HK-2 (cell line): ENCODE measurements around the gene SPTBN1.

Experiments used
- DNase-seq: peaks from one replicate; pipeline ENCODE4 v3.0.0-alpha.2; 2018; ENCODE audit not compliant: unreplicated experiment

Gene SPTBN1

DNA sequence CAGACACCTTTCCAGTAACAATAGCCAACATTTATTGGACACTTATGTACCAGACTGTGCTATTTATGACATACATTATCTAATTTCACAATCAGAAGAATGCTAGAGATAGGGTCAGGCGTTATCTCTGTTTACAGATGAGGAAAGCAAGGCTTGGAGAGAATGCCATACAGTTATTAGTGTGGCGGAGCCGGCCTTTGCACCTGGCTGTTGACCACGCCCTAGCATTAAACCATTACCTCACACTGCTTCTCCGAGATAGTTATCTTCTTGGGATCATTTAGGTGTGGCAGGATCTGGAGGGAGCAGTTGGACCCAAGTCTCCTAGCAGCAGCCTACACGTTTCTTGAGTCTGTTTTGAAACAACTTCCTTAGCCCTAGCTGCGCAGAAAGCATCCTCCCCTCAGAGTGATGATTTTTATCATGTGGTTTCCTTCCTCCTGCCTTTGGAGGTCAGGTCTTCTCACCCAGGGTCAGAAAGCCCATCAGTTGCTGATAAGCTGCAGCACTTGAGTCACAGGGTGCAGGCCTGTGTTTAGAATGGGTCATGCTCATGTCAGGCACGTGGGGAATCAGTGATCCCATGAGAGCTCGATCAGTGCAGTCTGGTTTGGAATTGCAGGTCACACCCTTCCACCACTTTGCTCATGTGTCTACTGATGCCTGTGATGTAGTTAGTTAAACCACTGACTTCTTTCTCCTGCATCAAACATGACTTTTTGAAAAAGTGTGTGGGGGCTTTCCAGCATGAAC lies 118.2 kb downstream of the SPTBN1 start:
- DNase-seq, result no peak

DNA sequence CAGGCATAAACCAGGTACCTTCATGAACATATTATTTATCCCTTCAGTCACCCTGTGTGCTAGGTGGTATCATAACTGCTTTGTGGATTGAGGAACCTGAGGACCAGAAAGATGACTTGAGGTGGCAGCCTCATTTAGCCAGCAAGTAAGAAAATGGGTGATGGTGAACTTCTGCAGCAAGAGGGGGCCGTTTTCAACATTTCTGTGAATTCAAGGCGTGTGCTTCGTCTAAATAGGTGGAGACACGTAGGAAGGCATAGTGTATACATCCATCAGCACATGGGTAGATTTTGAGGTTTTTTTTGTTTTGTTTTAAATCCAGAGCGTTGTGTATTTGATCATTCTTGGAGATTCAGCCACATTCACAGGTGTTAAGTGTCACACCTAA lies 118.7 kb downstream of the SPTBN1 start:
- no peak for DNase-seq

DNA sequence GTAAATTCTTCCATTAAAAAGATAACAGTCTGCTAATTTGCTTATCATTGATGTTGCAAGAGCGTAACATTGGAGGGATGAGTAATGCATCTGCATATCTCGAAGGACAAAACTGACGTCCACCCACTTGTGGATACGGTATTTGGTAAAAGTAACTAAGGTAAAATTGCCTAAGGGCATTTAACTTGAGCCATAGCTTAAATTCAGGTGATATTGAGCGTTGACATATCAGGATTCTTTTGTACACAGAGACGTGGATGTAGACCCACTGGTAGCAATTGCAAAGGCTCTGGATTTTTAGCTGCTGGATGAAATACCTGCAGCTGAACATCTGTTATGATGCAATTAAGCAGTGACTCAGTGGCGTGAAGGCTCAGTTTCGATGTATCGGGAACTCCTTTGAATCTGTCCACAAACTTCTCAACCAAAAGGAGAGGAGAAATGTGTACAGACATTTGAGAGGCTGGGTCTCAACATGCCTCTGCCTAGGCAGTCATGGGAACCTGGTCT lies 119.3 kb downstream of the SPTBN1 start:
- no peak for DNase-seq

DNA sequence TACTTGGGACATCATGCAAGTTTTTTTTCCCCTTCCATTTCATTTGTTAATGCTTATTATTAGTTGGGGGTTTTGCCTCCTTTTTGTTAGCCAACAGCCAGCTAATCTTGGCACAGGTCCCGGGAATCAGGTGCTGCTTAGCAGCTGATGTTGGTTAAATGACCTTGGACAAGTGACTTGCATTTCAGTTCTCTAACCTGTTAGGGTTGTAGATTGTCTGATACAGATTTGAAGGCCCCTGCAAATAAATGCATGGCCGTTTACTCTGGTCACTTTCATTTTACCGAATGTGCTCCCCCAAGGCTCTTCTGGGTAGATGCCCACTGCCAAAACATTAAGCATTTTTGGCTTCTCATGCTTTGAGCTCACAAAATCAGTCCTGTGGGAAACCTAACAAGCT lies 120.9 kb downstream of the SPTBN1 start:
- no peak for DNase-seq

DNA sequence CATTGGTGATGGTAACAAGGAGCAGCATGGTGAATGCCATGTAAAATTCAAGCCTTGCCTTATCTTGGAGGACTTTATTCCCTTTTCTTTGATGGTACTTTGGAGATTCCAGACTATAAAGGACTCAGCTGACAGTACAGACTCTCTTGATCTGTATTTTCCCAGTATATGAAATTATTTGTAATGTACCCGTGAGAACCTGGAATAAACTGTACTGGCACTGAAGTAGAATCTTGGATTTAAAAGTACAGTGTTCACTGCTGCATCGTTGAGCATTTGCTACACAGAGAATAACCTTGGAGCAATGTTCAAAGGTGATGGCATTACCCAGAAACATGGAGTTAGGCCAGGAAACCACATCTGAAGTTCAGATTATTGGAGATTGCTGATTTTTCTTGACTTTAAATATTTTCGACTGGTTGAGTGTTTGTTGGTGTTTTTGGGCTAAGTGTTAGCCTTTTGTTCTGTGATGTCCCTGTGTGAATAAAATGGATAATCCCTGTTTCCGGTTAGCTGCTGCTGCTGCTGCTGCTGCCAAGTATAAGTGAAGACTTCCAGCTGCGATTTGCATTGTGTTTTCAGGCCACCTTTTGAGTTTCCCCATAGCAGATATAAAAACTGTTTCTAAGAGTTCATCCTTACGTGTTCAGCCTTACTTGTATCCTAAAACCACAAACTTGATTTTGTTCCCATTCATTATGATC lies 122.0 kb downstream of the SPTBN1 start:
- no peak for DNase-seq

DNA sequence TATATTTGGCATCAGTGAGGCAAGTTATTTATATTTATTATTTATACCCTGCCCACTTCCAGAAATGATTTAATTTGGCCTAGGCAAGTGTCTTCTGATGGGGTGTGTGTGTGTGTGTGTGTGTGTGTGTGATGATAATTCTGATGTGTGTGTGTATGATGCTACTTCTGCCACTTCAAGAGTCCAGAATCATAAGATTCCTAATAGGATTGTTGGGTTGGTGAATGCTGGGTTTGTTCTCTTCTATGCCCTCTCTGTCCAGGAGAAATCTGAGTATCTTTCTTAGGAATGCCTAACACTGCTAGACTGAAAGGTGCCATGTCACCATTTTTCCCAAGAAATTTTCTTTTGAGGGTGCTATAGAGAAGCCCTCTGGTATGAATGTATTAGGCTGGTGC lies 122.5 kb downstream of the SPTBN1 start:
- DNase-seq, result no peak

DNA sequence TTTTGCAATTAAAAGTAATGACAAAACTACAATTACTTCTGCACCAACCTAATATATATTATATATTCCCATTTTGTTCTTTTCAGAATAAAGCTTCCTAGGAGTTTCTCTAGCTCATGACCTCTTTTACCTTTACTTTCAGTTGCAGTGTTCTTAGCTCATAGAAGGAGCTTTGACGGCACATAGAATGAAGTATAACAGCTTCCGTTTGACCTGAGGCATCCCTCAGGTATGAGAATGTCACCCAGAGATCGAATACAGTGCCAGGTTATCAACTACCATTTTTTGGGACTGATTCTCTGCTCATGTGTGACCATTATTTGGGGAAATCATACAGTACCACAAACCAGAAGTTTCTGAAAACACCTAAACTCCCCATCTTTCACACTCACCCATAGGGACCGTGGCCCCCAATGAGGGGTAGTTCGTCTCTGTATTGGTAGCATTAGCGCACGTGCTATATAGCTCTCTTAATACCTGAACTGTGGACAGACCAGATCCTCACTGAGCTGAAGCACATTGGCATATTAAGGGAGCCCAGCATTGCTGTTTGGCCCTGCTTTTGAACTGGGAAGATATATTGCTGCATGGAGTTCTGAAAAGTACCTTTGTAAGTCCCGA lies 123.0 kb downstream of the SPTBN1 start:
- DNase-seq, result no peak

DNA sequence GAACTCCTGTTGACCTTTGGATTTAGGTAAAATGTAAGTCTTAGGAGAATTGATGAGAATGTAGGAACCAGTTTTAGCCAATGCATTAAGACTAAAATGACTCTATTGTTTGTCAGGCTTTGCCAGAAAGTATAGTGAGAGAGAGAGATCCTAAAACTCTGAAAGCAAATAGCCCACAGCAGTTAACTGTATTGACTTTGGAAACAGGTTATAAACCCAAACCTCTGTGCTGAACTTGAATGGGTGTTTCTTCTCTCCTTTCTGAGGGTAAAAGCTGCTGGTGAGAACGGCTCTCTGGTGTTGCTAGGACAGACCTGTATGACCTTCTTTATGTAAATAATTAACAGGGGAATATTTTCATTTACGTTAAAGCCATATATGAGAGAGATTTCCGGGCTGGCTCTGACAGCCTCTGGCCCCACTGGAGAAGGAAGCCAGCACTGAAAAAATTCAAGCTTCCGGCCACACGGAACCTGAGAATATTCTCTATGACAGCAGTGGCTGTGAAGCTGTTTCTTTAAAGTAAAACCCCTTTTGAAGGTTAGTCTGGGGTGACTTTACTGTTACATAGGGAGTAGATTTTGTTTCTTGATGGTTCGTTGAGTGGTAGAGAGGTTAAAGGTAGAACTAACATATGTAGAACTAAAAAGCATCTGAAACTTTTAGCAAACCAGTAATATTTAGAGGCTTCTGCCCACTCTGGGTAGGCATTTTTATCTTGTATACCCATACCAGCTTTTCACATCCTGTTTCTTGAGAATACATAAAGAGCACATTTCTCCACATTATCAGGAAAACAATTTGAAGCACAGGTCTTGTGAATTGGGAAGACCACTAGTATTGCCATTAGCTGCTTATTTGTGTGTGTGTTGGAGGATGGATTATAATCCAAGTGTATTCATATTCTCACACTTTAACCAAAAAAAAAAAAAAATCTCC lies 123.8 kb downstream of the SPTBN1 start:
- no peak for DNase-seq

DNA sequence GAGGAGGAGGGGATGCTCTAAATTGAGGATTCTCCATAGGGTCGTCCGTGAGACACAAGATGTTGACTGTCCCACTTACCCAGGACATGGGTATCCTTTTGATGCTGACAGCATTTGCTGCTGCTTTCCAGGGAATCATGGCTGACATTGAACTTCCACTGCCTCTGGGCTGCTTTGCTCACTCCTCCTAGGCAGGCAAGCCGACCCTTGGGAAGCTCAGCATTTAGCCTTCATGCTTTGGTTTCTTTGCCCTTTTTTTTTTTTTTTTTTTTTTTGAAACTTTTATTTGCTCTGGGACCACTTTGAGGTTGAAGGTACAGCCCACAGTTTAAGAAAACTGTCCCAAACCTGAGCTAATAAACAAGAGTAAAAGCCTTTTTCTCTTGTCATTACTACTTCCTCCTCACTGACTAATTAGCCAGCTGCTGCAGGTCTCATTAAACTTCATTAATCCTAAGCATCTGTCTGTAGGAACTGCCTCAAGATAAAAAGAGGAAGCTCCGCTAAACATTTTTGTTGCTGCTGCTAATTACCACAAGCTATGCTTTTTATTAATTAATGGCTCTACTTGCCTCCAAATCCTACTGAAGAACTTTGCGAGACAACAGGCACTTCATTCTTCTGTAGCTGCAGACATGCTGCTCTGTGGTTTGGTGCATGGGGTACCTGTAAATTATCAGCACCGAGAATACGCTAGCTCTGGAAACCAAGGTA lies 125.4 kb downstream of the SPTBN1 start:
- no peak for DNase-seq

DNA sequence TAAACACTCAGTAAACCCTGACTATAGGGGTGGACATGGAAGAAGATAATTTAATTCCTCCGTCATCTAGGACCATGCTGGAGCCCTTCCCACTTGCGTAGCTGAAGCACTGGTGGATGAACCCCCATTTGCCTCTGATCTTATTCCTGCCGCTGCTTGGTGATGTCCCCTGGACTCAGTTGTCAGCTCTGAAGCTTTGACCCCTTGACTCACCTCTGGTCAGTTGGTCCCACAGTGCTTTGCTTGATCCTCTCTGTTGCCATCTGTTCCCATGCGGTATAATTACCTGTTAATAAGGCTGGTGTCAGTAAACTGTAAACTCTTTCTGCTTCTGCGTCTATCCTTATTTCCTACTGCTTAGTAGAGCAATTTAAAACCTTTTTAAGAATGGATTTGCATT lies 126.9 kb downstream of the SPTBN1 start:
- DNase-seq, result no peak

DNA sequence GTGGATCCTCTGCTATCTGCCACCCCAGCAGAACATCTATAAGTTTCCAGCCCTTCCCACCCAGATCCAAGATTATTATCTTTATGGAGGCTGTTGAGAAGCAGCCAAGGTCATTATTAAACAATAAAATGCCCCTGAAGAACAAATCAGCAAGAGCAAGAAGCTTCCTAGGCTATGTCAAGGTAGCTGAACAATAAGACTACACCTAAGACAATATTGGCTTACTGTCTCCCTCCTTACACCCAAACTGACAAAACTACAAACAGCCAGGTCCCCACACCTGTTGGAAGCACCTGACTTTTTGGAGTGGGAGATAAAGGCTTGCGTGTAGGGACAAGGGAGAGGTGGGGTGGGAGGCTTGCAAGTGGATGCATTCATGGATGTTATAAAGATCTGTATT lies 128.5 kb downstream of the SPTBN1 start:
- DNase-seq, result no peak

DNA sequence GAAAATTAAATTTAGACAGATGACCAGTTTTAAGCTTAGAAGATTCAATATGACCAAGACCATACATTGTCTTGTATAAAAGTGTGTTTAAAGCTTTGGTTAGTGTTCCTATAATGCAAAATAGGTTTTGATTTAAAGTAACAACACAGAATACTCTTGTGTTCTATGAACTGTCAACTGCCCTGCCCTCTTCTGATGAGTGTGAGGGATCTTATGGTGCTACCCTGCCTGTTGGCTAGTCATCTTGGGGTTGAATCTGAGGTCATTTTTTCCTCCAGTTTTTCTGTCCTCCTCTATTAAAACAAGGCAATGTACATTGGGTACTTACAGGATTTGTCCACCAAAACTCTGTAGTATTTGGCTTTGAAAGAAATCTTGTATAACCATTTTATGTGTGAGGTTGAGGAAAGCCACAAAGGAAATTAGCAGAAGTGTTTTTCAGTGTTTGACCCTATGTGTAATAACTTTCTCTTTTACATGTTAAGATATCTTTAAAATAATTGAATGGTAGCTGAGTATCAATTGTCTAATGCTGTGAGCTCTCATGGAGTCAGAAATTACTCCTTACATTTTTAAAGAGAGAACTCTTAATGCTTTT lies 129.1 kb downstream of the SPTBN1 start:
- DNase-seq, result no peak

DNA sequence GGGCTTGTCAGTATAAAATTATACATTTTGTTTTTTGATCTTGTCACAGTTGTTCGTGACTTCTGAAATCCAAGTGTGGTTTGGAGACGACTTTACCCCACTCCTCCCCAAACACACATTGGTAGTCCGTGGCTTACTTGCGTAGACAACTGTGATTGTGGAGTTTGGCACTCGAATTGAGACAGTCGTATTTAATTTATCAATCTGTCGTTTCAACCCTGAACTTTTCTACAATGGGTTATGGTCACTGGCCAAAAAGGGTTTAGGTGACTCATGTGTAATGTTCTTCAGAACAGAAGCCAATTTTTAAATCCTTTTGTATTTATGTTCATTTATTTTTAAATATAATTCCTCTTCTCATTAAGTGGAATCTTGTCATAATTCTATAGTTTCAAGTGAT lies 129.9 kb downstream of the SPTBN1 start:
- no peak for DNase-seq

DNA sequence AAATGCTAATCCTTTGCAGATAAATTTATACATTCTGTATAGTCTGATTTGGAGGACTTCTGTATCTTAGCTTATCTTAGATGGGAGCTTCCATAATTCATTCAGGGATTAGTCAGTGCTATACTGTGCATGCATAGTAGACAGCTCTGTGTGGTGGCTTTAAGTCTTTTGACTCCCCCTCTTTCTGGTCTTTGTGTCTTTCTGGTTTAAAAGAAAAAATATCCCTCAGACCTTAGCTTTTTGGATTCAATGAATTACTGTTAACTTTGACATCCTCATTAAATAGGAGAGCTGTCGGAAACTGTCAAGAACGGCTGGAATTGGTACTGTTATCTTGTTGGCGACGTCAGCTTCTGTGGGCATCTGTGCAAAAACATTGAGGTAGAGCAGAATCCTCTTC lies 130.4 kb downstream of the SPTBN1 start:
- no peak for DNase-seq

DNA sequence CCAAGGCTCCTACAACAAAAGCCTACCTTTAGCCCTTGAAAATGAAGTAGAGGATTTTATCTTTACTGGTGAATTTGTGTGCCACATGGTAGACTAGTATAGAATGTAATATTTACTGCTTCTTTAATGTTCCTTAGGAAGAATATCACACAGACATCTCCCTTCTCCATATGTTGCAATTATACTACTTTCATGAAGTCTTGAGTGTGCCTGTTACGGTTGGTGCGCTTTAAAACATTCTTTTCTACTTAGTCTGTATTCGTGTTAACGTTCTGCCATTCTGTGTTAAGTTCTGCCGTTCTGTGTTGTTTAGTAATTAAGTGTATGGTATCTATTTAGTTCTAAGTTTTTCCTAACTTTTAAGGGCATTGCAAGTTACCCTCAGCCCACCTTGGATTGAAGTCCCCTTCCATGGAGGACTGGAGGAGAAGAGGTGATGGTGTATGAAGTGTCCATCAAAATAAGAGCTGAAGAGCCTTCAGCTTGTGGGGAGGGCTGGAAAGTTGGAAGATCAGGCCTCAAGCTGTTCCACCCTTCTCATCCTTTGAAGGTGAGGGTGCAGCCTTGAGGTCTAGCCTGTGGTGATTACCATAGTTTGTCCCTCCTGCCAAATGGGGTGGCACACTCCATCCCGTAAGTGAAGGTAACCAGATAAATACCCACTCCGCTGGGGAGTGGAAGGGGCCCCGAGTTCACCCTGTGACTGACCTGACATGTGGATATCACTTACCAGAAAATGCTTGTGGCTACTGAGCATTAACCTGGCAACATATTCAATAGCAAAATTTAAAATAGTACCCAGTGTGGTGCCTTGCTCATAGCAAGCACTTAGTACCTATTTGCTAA lies 131.3 kb downstream of the SPTBN1 start:
- no peak for DNase-seq

DNA sequence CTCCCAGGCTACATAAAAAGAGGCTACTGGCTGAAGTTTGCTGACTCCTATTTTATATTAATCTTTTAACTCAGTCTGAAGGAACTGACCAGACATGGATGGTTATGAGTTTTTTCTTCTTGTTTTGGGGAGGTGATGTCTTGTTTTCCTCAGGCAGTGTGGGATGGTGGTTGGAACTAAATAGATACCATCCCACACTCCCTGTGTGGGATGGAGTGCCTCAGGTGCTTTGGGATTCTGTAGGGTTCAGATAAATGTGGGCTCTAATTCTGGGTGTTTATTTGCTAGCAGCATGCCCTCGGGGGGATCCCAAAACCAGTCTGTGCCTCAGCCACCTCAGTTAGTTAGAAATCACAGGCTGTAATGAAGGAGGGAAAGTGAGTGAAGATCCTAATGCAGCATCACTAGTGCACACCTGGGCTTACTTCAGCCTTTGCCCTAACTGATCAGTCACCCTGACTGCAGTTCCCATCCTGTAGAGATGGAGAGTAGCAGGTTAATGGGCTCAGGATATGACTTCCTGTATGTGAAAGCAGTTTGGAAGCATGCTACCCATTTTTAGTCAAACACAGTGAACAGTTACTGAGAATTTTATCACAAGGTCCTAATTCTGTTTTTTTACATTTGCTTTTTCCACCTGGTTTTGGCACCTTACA lies 132.2 kb downstream of the SPTBN1 start:
- DNase-seq, result no peak

DNA sequence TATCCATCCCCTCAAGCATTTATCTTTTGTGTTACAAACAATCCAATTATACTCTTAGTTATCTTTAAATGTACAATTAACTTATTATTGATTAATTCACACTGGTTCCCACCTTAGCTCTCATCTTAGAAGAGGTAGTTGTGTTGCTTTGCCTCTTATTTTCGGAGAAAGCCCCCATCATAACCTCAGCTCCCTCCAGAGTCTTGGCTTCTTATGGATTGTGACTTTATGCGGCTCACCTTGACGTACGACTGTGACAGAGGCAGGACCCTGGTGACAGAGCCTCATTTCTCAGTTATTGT lies 132.9 kb downstream of the SPTBN1 start:
- DNase-seq, result no peak

DNA sequence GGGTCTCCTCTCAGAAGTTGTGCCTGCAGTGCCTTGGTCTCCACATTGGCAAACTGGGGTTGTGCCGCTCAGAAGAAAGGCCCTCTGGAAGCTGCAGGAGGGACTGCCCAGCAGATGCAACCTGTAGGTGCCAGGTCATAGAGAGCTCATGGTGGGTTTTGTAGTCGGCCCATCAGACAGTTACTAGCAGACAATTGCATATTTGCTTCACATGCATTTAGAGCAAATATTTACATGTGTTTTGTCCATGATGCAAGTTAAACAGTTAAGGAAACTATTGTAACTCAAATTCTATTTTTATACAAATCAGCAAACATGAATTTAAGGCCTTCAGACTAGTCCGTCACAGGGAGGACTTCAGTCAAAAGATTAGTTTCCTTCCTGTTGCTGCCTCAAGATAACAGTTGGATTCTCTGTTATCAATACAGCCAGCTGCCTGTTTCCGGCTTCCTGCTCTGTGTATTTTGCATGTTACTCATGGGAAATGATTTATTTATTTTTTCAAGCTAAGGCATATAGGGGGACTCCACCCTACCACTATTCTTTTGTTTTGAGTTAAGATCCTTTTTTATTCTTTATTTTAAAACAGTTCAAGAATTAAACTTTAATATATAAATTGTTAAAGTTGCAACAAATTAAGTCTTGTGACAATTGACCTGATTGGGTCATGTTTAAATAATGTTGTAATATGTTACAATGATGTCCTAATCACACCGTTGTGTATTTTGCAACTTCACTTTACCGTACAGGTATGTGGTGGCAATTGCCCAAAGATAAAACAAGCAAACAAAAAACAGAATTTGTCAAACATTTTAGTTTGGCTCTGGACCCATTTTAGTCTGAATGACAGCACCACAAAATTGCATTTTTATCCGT lies 133.5 kb downstream of the SPTBN1 start:
- DNase-seq, result no peak
